HG02759 (cell line): ENCODE measurements around the gene CPTP.
"Not testable (repeated sequence)": the region's sequence is repeated elsewhere in the genome, so short reads cannot be mapped to it uniquely, and the experiment has no call there.

ENCODE experiments used
- ATAC-seq: cut with Tn5 transposase; IDR thresholded peaks from one replicate; pipeline ENCODE4 v1.9.1; 2021; ENCODE audit warnings: mild to moderate bottlenecking, moderate library complexity; ENCODE audit not compliant: unreplicated experiment

CPTP gene

GRCh38 chr1:1305300-1306069, 19.1 kb upstream of the CPTP start:
- peak; percentile 22 for ATAC-seq

GRCh38 chr1:1306070-1306660, 18.4 kb upstream of the CPTP start:
- no peak for ATAC-seq

GRCh38 chr1:1306661-1307260, 17.8 kb upstream of the CPTP start:
- ATAC-seq, result no peak

GRCh38 chr1:1307261-1307922, 17.2 kb upstream of the CPTP start:
- no peak for ATAC-seq

GRCh38 chr1:1307923-1308755, 16.5 kb upstream of the CPTP start, which contains the start of the genes ACAP3 and PUSL1:
TSS of gene ACAP3 (minus strand) at chr1:1307930. CDS start at chr1:1307815, 115 bp downstream.
TSS of gene PUSL1 (plus strand) at chr1:1308597. CDS start at chr1:1308644, 47 bp downstream.
- ATAC-seq, result peak; percentile 69

GRCh38 chr1:1308756-1309250, 15.8 kb upstream of the CPTP start:
- ATAC-seq, result peak; percentile 2

- ATAC-seq, result no peak
These were observed 15.1 kb upstream of the CPTP start for GRCh38 chr1:1309251-1310108.

GRCh38 chr1:1310109-1310385, 14.6 kb upstream of the CPTP start:
- no peak for ATAC-seq

GRCh38 chr1:1310476-1311053, 14.0 kb upstream of the CPTP start:
- no peak for ATAC-seq

- ATAC-seq, result no peak
These were observed 13.2 kb upstream of the CPTP start for GRCh38 chr1:1311107-1312104.

GRCh38 chr1:1312450-1313314, 11.9 kb upstream of the CPTP start:
- no peak for ATAC-seq

- no peak for ATAC-seq
These were observed 10.9 kb upstream of the CPTP start for GRCh38 chr1:1313500-1314236.

- no peak for ATAC-seq
These were observed 10.4 kb upstream of the CPTP start for GRCh38 chr1:1314237-1314586.

GRCh38 chr1:1314678-1315335, 9.8 kb upstream of the CPTP start:
- ATAC-seq, result no peak

- ATAC-seq, result no peak
These were observed 9.1 kb upstream of the CPTP start for GRCh38 chr1:1315435-1315954.

- ATAC-seq, result not testable (repeated sequence)
These were observed 8.4 kb upstream of the CPTP start for GRCh38 chr1:1316199-1316598.
